OCI-LY7 (cell line): ENCODE measurements around the gene STPG4. TPM values are rescaled to one million over a fixed set of nuclear protein-coding genes. Genes with fewer than 3 reads are reported as not detected.

Source experiments
- BruUV-seq: library from RNA; stranded (reverse); fragments of 400-500 nt; replicated peaks from 2 replicates; lab custom pipeline; 2021; lab: Mats Ljungman, UMichigan
- CTCF ChIA-PET: fragments of 300-600 bp; sonication (Branson Sonifier 250); formaldehyde crosslinking; loops from one replicate; lab custom pipeline; 2022; ENCODE audit warnings: antibody characterized with exemption; ENCODE audit not compliant: unreplicated experiment; lab: Charles Lee
- POLR2A ChIA-PET: fragments of 300-600 bp; sonication (Branson Sonifier 250); formaldehyde crosslinking; loops from one replicate; lab custom pipeline; 2022; ENCODE audit warnings: antibody characterized with exemption; lab: Charles Lee
- DNase-seq: peaks from one replicate; pipeline ENCODE4 v3.0.0-alpha.2; 2015; ENCODE audit warnings: low spot score
- H2AFZ ChIP-seq: fragments of 200-600 bp; sonication (generic), shearing (Covaris generic); 2 replicates; pipeline ENCODE4 v1.6.1; 2014; ENCODE audit warnings: mild to moderate bottlenecking, antibody characterized with exemption, low read length, moderate library complexity
- H3K27ac ChIP-seq: fragments of 200-600 bp; sonication (generic); 2 replicates; pipeline ENCODE4 v1.5.1; 2014; ENCODE audit warnings: mixed run types, low read depth, mild to moderate bottlenecking, moderate library complexity, low read length, inconsistent platforms; ENCODE audit not compliant: poor library complexity, severe bottlenecking
- H3K36me3 ChIP-seq: fragments of 200-600 bp; sonication (generic); 2 replicates; pipeline ENCODE4 v1.6.1; 2014; ENCODE audit warnings: mild to moderate bottlenecking, antibody characterized with exemption, low read length, moderate library complexity, mixed read lengths; ENCODE audit not compliant: insufficient read depth
- H3K4me1 ChIP-seq: fragments of 200-600 bp; sonication (generic); 2 replicates; pipeline ENCODE4 v1.5.1; 2014; ENCODE audit warnings: mild to moderate bottlenecking, low read length; ENCODE audit not compliant: insufficient read depth, poor library complexity, severe bottlenecking
- H3K4me2 ChIP-seq: fragments of 200-600 bp; sonication (generic); 2 replicates; pipeline ENCODE4 v1.6.1; 2014; ENCODE audit warnings: mild to moderate bottlenecking, low read length
- H3K4me3 ChIP-seq: fragments of 200-600 bp; sonication (generic); 2 replicates; pipeline ENCODE4 v1.5.1; 2014; ENCODE audit warnings: mild to moderate bottlenecking, low read depth, low read length; ENCODE audit not compliant: poor library complexity, severe bottlenecking
- H3K79me2 ChIP-seq: fragments of 200-600 bp; sonication (generic); 2 replicates; pipeline ENCODE4 v1.6.1; 2016; ENCODE audit warnings: low read depth, mild to moderate bottlenecking, low read length, moderate library complexity, mixed read lengths; ENCODE audit not compliant: insufficient read depth
- H3K9me2 ChIP-seq: fragments of 200-600 bp; sonication (generic); 2 replicates; pipeline ENCODE4 v1.6.1; 2016; ENCODE audit warnings: mild to moderate bottlenecking, low read length, mixed read lengths; ENCODE audit not compliant: insufficient read depth
- H3K9me3 ChIP-seq: fragments of 200-600 bp; sonication (generic); 2 replicates; pipeline ENCODE4 v1.6.1; 2014; ENCODE audit warnings: mild to moderate bottlenecking, mixed run types, low read length, mixed read lengths
- H4K20me1 ChIP-seq: fragments of 200-600 bp; sonication (generic); 2 replicates; pipeline ENCODE4 v1.6.1; 2014; ENCODE audit warnings: mild to moderate bottlenecking, antibody characterized with exemption, low read length, moderate library complexity, mixed read lengths; ENCODE audit not compliant: insufficient read depth
- CTCF ChIP-seq: fragments of 200-600 bp; sonication (generic); conservative IDR thresholded peaks from 2 replicates; pipeline ENCODE4 v1.5.1; 2014; ENCODE audit warnings: mild to moderate bottlenecking, antibody characterized with exemption, low read length, moderate library complexity, mixed read lengths
- EZH2phosphoT487 ChIP-seq: fragments of 200-600 bp; sonication (generic); IDR thresholded peaks from 2 replicates; pipeline ENCODE4 v1.6.1; 2018; ENCODE audit warnings: low read depth, borderline replicate concordance, mild to moderate bottlenecking, mixed run types, antibody characterized with exemption, low read length, moderate library complexity, mixed read lengths
- intact Hi-C: fragments of 100-400 bp; cut with micrococcal nuclease; formaldehyde crosslinking; loops from one replicate; pipeline ENCODE4 v1.10.0; 2022; ENCODE audit not compliant: unreplicated experiment
- total RNA-seq, 2 experiments: library from RNA; depleted of rRNA in 1 of 2; stranded (reverse); fragments of >200 nt in 1 of 2; shearing (Covaris generic) in 1 of 2; gene quantifications; 2 replicates each; pipeline ENCODE4 v1.2.3, GENCODE V29; 2014 to 2022

STPG4 gene
- total RNA-seq, 2 experiments from 2014 or later, result 0.68 TPM; not detected in 1

GRCh38 chr2:47041891-47042684 lies 113.0 kb downstream of the STPG4 start:
- no peaks in the 10 kb centered on the region for H4K20me1 ChIP-seq
- no peaks in the 10 kb centered on the region for H3K4me1 ChIP-seq
- no peak overlapping the region for H3K4me3 ChIP-seq
- intact Hi-C loops, result no loop called here
- no peaks in the 10 kb centered on the region for H3K9me2 ChIP-seq
- no peak overlapping the region for H2AFZ ChIP-seq
- H3K36me3 ChIP-seq, result peaks cover 61% of the 10 kb centered on the region
- no peak for DNase-seq
- BruUV-seq, result no TSS peak
- no peaks in the 10 kb centered on the region for H3K9me3 ChIP-seq
- H3K4me2 ChIP-seq, result no peak overlapping the region
- ChIA-PET CTCF (no interaction called here), POLR2A (no interaction called here)
- TF ChIP-seq EZH2phosphoT487, result no peak
- TF ChIP-seq CTCF, result no peak
- no peak overlapping the region for H3K27ac ChIP-seq
- no peaks in the 10 kb centered on the region for H3K79me2 ChIP-seq

DNA sequence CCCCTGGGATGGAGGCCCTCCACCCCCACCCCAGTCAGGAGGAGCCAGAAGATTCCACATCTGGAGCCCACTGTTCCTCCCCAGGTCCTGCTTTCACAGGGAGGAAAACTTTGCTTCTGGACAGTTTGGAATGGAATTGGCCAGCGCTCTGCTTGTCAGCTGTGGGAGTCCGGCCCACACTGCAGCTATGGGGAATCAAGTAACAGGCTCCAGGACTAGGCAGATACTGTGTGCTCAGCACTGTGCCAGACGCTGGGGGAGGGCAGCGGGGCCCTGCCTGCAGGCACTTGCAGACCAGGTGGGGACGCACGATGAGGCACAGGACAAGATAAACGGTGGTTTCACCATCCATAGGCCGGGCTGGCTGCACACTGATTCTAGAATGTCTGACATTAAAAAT lies 114.0 kb downstream of the STPG4 start:
- peaks cover 61% of the 10 kb centered on the region for H3K36me3 ChIP-seq
- H3K4me2 ChIP-seq, result no peak overlapping the region
- BruUV-seq, result no TSS peak

More for the DNA sequence above, 114.0 kb downstream of the STPG4 start:
- TF ChIP-seq CTCF (no peak), EZH2phosphoT487 (no peak)
- no peaks in the 10 kb centered on the region for H3K79me2 ChIP-seq
- H3K9me2 ChIP-seq, result no peaks in the 10 kb centered on the region
- no peak for DNase-seq
- H3K27ac ChIP-seq, result no peak overlapping the region
- H3K4me3 ChIP-seq, result no peak overlapping the region
- ChIA-PET POLR2A (no interaction called here), CTCF (no interaction called here)
- H3K4me1 ChIP-seq, result no peaks in the 10 kb centered on the region
- no peaks in the 10 kb centered on the region for H4K20me1 ChIP-seq
- no peak overlapping the region for H2AFZ ChIP-seq
- no peaks in the 10 kb centered on the region for H3K9me3 ChIP-seq
- intact Hi-C loops, result no loop called here
